OCI-LY1 (cell line): ENCODE measurements around the gene TRPC4.

ENCODE experiments used
- H2AFZ ChIP-seq: fragments of 200-600 bp; sonication (generic), shearing (Covaris generic); 2 replicates; pipeline ENCODE4 v1.6.0; 2014; ENCODE audit warnings: antibody characterized with exemption, mild to moderate bottlenecking, low read length
- H3F3A ChIP-seq: fragments of 200-600 bp; sonication (generic), shearing (Covaris generic); 2 replicates; pipeline ENCODE4 v1.6.0; 2014; ENCODE audit warnings: mild to moderate bottlenecking, antibody characterized with exemption, low read length, moderate library complexity; ENCODE audit not compliant: insufficient read depth
- H3K27ac ChIP-seq: fragments of 200-600 bp; sonication (generic); 2 replicates; pipeline ENCODE4 v1.5.1; 2014; ENCODE audit warnings: low read length, mixed run types, mild to moderate bottlenecking, low read depth; ENCODE audit not compliant: poor library complexity, severe bottlenecking
- H3K27me3 ChIP-seq: fragments of 200-600 bp; sonication (generic); 2 replicates; pipeline ENCODE4 v1.6.0; 2014; ENCODE audit warnings: antibody characterized with exemption, mild to moderate bottlenecking, low read length, moderate library complexity; ENCODE audit not compliant: insufficient read depth
- H3K36me3 ChIP-seq: fragments of 200-600 bp; sonication (generic); 2 replicates; pipeline ENCODE4 v1.6.1; 2014; ENCODE audit warnings: mild to moderate bottlenecking, antibody characterized with exemption, low read length, moderate library complexity, mixed read lengths; ENCODE audit not compliant: insufficient read depth
- H3K4me1 ChIP-seq: fragments of 200-600 bp; sonication (generic); 2 replicates; pipeline ENCODE4 v1.5.1; 2014; ENCODE audit warnings: mild to moderate bottlenecking, low read length, moderate library complexity; ENCODE audit not compliant: insufficient read depth, severe bottlenecking
- H3K4me2 ChIP-seq: fragments of 200-600 bp; sonication (generic), shearing (Covaris generic); 2 replicates; pipeline ENCODE4 v1.6.1; 2014; ENCODE audit warnings: low read length
- H3K4me3 ChIP-seq: fragments of 200-600 bp; sonication (generic); 2 replicates; pipeline ENCODE4 v1.5.1; 2014; ENCODE audit warnings: low read length, low read depth, mild to moderate bottlenecking, mixed read lengths; ENCODE audit not compliant: poor library complexity, severe bottlenecking
- H3K79me2 ChIP-seq: fragments of 200-600 bp; shearing (Covaris generic); 2 replicates; pipeline ENCODE4 v1.6.1; 2016; ENCODE audit warnings: mixed run types, low read length, mixed read lengths; ENCODE audit not compliant: insufficient read depth
- H3K9ac ChIP-seq: fragments of 200-600 bp; sonication (generic), shearing (Covaris generic); 2 replicates; pipeline ENCODE4 v1.6.1; 2014; ENCODE audit warnings: mild to moderate bottlenecking, low read length, mixed read lengths
- H3K9me2 ChIP-seq: fragments of 200-600 bp; sonication (generic), shearing (Covaris generic); 2 replicates; pipeline ENCODE4 v1.6.1; 2014; ENCODE audit warnings: low read depth, mild to moderate bottlenecking, low read length, mixed read lengths
- H3K9me3 ChIP-seq: fragments of 200-600 bp; shearing (Covaris generic); 2 replicates; pipeline ENCODE4 v1.6.1; 2014; ENCODE audit warnings: low read length, mixed read lengths
- H4K20me1 ChIP-seq: fragments of 200-600 bp; sonication (generic), shearing (Covaris generic); 2 replicates; pipeline ENCODE4 v1.6.0; 2016; ENCODE audit warnings: mild to moderate bottlenecking, low read length; ENCODE audit not compliant: insufficient read depth
- CTCF ChIP-seq: fragments of 200-600 bp; sonication (generic), shearing (Covaris generic); IDR thresholded peaks from 2 replicates; pipeline ENCODE4 v1.5.1; 2017; ENCODE audit warnings: mild to moderate bottlenecking, antibody characterized with exemption, low read length, moderate library complexity, mixed read lengths
- EZH2 ChIP-seq: fragments of 200-600 bp; sonication (generic), shearing (Covaris generic); IDR thresholded peaks from 2 replicates; pipeline ENCODE4 v1.8.0; 2017; ENCODE audit warnings: borderline replicate concordance, mixed run types, mild to moderate bottlenecking, antibody characterized with exemption, low read length, moderate library complexity, mixed read lengths

The TRPC4 gene

GRCh38 chr13:37632294-37632693 lies 237.3 kb downstream of the TRPC4 start:
- H3K79me2 ChIP-seq: no peaks in the 10 kb centered on the region
- H3K9me2 ChIP-seq: no peaks in the 10 kb centered on the region
- no peaks in the 10 kb centered on the region for H3F3A ChIP-seq
- H3K27me3 ChIP-seq: no peaks in the 10 kb centered on the region
- H3K4me3 ChIP-seq: no peak overlapping the region
- no peaks in the 10 kb centered on the region for H3K9me3 ChIP-seq
- TF ChIP-seq EZH2: no peak
- TF ChIP-seq CTCF: no peak
- H3K9ac ChIP-seq: no peak overlapping the region
- H2AFZ ChIP-seq: no peak overlapping the region
- H3K4me2 ChIP-seq: no peak overlapping the region
- H4K20me1 ChIP-seq: no peaks in the 10 kb centered on the region
- no peaks in the 10 kb centered on the region for H3K4me1 ChIP-seq
- no peak overlapping the region for H3K27ac ChIP-seq
- no peaks in the 10 kb centered on the region for H3K36me3 ChIP-seq

- no peaks in the 10 kb centered on the region for H3K36me3 ChIP-seq
- H3K9me3 ChIP-seq: no peaks in the 10 kb centered on the region
- H3F3A ChIP-seq: no peaks in the 10 kb centered on the region
- H3K9me2 ChIP-seq: no peaks in the 10 kb centered on the region
- no peaks in the 10 kb centered on the region for H3K27me3 ChIP-seq
- H3K4me3 ChIP-seq: no peak overlapping the region
- H3K79me2 ChIP-seq: no peaks in the 10 kb centered on the region
- no peak overlapping the region for H3K9ac ChIP-seq
- H3K4me1 ChIP-seq: no peaks in the 10 kb centered on the region
- H2AFZ ChIP-seq: no peak overlapping the region
- no peak overlapping the region for H3K4me2 ChIP-seq
- TF ChIP-seq EZH2 (no peak), CTCF (no peak)
- no peak overlapping the region for H3K27ac ChIP-seq
- no peaks in the 10 kb centered on the region for H4K20me1 ChIP-seq
These were observed 242.1 kb downstream of the TRPC4 start for GRCh38 chr13:37627428-37627827.

GRCh38 chr13:37621811-37622361 lies 247.7 kb downstream of the TRPC4 start:
- H3K9me3 ChIP-seq: no peaks in the 10 kb centered on the region
- H2AFZ ChIP-seq: no peak overlapping the region
- no peaks in the 10 kb centered on the region for H3K9me2 ChIP-seq
- no peak overlapping the region for H3K4me3 ChIP-seq
- H4K20me1 ChIP-seq: no peaks in the 10 kb centered on the region
- H3K4me1 ChIP-seq: no peaks in the 10 kb centered on the region
- TF ChIP-seq EZH2 (no peak), CTCF (no peak)
- no peak overlapping the region for H3K27ac ChIP-seq
- no peaks in the 10 kb centered on the region for H3K36me3 ChIP-seq
- no peaks in the 10 kb centered on the region for H3K27me3 ChIP-seq
- H3K4me2 ChIP-seq: no peak overlapping the region
- no peaks in the 10 kb centered on the region for H3K79me2 ChIP-seq
- no peak overlapping the region for H3K9ac ChIP-seq
- no peaks in the 10 kb centered on the region for H3F3A ChIP-seq
